ENCODE data around the gene EVC2.

- TF ChIP-seq POLR2A (IDR thresholded peaks at IDR 0.05) (no peak), CTCF (IDR thresholded peaks at IDR 0.05) (no peak)
Measured at GRCh38 chr4:5753366-5753765, 45.0 kb upstream of the EVC2 start.

Data from body of pancreas (tissue), 4 donors.